ENCODE data around the gene PSMB11.

DNA sequence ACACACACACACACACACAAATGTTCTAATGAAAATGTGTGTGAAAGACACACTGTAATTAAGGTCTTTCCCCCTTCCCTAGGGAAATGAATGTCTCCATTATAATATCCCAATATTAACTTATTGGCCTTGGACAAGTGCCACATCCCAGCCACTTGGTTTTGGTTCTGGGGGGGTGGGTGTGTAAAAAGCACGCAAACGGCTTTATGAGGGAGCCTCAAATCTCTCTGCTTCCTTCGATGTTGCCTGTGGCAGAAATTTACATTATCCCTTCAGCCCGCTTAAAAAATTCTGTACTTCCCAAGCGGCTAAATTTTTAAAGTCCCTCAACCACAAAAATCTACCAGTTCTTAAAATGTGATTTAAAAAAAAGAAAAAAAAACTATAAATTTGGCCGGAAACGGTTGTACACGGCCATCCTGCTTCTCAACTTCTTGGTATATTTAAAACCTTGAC is 32.5 kb upstream of the PSMB11 start:
- TF ChIP-seq, protein P1, sequence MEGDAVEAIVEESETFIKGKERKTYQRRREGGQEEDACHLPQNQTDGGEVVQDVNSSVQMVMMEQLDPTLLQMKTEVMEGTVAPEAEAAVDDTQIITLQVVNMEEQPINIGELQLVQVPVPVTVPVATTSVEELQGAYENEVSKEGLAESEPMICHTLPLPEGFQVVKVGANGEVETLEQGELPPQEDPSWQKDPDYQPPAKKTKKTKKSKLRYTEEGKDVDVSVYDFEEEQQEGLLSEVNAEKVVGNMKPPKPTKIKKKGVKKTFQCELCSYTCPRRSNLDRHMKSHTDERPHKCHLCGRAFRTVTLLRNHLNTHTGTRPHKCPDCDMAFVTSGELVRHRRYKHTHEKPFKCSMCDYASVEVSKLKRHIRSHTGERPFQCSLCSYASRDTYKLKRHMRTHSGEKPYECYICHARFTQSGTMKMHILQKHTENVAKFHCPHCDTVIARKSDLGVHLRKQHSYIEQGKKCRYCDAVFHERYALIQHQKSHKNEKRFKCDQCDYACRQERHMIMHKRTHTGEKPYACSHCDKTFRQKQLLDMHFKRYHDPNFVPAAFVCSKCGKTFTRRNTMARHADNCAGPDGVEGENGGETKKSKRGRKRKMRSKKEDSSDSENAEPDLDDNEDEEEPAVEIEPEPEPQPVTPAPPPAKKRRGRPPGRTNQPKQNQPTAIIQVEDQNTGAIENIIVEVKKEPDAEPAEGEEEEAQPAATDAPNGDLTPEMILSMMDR (IDR thresholded peaks at IDR 0.05), result no peak
- no peak for TF ChIP-seq POLR2A (IDR thresholded peaks at IDR 0.05)

All from uterus (tissue), 2 donors.